Midbrain (tissue), 1 donor: Measurements from ENCODE around the gene PLXNA3.

Experiments used
- DNase-seq: peaks from one replicate; lab custom pipeline; 2025; lab: John Stamatoyannopoulos, UW

PLXNA3 gene

DNA sequence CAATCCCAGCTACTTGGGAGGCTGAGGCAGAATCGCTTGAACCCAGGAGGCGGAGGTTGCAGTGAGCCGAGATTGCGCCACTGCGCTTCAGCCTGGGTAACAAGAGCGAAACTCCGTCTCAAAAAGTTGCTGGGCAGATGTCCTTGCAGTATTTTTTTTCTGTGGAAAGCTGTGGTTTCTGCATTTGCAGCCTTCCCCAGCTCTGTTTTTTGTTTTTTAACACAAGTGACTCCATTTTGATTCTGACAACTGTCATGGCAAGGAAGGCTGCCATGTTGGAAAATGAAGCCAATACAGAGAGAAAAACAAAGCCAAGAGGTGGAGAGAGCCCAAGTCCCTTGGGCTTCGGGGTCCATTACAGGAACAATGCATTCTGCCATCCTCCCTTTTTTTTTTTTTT is 44.0 kb downstream of the PLXNA3 start:
- DNase-seq = no peak

DNA sequence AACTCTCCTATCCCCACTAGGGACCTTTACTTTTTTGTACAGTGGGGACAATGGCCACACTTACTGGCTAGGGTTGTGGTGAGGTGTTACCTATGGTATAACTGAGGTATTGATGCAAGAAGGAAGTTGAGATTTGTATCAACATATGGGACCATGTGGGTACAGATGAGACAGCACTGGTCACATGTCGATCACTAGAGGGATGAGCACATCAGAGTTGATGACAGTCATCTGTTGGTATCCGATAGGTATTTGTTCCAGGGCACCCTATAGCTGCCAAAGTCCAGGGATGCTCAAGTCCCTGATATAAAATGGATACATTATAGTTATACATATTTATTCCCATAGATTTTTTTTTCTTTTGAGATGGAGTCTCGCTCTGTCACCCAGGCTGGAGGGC is 44.9 kb downstream of the PLXNA3 start:
- DNase-seq = no peak

DNA sequence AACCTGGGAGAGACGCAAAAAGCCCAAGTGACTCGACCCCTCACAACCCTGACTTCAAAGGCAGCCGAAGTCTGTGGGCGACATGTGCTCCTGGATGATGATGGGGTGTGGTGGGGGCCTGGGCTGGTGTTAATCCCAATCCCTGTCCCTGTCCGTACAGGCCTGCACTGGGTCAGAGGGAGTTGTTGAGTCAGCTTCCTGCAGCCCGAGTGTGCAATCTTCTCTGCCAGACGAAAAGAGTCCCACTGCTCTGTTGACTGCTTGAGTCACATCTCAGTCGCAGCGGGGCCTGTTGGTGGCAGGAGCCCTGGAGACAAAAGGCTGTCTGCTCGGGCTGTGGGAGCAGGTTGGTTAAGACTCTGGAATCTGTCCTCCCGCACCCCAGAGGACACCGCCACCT is 47.7 kb downstream of the PLXNA3 start:
- no peak for DNase-seq

DNA sequence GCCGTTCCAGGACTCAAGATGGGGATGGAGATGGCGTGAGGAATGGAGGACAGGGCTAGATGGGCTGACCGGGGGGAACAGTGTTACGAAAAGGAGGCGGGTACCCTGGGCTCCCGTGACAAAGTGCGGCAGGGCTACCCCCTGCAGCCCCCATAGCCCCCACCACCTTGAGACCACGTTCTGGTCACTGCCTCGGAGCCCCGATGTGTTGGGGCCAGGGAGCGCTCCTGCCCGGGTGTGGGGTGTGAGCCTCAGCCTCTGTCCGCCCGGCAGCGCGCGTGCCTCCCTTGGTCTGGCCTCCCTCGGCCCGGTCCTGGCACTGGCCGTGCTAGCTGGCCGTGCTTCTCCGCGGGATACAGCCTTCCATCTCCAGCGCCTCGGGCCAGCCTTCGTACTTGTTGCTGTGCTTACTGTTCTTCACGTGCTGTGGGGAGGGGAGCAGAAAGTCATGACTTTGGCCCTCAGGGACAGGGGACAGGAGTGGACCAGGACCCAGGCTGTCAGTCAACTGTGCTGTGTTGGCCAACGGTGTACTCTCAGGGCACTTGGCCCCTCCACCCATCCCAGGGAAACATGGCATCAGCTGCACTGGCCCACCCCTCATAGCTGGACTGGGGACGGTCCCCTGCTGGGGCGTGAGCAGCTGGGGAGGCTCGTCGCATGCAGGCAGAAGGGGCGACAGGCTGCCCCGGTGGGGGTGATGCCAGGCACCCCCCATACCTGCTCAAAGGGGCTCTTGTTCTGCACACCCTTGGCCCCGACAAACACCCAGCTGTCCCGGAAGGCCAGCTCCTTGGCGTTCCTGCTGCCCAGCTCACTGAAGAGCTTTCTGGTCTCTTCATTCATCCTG is 48.6 kb downstream of the PLXNA3 start:
- DNase-seq = no peak

DNA sequence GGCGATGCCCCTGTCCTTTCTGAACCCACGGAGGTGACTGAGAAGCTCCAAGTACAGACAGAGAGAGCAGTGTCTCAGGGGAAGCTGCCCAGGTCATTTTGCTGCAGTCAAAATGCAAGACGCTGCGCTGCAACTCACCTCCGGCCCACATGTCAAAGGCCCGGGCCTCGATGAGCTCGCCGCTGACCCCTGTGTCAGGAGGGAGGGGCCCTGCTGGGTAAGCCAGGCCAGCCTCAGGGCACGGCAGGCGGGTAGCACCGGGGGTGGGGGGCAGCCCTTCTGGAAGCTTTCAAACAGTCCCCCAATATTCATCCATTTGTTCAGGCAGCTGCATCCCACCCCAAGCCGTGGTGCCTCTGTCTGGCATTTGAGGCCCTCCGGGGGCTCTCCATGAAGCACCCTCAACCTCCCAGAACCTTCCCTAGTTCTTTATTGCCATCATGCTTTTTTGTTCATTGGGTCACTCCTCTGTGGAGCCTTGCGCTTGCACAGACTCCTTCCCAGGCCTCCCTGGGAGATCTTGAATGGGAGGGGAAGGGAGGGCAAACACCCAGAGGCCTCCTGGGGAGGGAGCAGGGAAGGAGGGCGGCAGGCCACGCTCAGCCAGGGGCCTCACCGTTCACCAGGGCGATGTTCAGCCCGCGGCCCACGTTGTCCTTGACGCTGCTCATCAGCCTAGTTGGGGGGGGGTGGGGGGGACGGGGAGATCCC is 49.7 kb downstream of the PLXNA3 start:
- no peak for DNase-seq

DNA sequence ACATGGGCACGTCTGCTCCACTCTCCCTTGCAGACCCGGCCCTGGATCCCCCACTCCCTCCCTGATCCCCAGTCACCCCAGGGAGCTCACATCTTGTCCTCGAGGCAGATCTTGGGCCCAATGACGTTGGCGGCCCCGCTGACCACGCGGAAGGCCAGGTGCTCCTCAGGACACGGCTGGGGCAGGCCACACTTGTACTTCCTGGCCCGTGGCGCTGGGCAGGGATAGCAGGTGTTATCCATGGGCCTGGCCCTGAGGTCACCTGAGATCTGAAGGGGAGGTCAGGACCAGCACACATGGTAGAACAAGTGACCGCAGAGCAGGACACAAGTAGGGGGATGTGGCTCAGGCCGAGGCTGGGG is 50.3 kb downstream of the PLXNA3 start:
- DNase-seq = no peak

DNA sequence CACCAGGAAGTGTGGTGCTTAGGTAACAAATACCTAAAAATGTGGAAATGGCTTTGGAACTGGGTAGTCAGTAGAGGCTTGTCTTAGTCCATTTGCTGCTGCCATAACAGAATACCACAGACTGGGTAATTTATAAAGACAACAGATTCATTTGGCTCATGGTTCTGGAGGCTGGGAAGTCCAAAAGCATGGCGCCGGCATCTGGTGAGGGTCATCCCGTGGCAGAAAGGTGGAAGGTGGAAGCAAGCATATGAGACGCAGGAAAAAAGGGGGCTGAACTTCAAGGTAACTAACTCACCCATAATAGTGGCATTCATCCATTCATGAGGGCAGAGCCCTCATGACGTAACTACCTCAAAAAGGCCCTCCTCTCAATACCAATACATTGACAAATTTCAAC is 51.4 kb downstream of the PLXNA3 start:
- no peak for DNase-seq

DNA sequence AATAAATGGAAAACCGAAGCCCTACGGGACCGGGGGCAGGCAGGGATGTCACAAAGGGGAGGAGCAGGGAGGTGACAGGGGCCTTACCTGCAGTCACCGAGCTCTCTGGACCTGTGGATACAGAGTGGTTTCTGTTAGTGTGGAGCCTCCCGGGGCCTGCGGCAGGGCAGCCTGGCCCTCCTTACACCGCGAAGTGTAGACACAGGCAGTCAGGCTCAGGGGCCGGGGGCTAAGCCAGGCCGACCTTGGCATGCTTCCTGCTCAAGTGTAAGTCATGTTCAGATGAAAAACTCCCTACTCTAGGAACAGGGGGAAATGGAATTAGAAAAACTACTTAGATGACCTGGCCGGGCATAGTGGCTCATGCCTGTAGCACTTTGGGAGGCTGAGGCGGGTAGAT is 53.7 kb downstream of the PLXNA3 start:
- no peak for DNase-seq

DNA sequence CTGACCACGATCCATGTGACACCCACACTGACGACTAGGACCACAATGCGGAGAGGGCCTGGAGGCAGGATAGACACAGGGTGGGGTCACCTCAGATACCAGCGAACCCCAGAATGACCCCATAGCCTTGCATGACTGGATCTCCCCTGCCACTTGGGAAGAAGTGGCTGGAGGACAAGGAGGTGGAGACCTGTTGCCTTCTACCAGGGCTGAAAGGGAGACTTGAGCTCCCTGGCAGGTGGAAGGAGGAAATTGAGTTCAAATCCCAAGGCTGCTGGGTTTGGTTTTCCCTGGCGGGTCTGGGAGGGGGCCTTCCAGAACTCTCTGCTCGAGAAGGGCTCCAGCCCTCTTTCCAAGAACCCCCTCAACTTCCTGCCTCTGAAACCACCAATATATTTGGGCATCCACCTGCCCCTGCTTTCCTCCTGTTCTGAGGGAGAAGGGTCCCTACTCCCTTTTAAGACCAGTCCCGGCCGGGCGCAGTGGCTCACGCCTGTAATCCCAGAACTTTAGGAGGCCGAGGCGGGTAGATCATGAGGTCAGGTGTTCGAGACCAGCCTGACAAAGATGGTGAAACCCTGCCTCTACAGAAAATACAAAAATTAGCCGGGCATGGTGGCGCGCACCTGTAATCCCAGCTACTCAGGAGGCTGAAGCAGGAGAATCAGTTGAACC is 54.9 kb downstream of the PLXNA3 start:
- no peak for DNase-seq

DNA sequence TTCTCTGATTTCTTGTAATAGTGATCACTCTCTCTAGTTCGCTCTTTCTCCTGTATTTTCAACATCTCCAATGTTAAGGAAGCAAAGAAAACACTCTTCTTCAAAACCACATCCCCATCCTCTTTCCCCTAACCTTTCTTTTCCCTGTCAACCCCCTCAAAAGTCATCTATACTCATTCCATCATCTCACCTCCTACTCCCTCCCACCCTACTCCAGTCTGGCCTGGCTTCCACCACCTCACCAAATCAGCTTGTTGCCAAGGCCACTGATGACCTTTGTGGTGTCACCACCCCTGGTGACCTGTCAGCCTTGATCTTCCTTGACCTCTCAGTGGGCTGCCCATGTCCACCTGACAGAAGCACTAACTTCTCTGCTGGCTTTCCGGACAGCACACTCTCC is 55.6 kb downstream of the PLXNA3 start:
- DNase-seq = no peak

DNA sequence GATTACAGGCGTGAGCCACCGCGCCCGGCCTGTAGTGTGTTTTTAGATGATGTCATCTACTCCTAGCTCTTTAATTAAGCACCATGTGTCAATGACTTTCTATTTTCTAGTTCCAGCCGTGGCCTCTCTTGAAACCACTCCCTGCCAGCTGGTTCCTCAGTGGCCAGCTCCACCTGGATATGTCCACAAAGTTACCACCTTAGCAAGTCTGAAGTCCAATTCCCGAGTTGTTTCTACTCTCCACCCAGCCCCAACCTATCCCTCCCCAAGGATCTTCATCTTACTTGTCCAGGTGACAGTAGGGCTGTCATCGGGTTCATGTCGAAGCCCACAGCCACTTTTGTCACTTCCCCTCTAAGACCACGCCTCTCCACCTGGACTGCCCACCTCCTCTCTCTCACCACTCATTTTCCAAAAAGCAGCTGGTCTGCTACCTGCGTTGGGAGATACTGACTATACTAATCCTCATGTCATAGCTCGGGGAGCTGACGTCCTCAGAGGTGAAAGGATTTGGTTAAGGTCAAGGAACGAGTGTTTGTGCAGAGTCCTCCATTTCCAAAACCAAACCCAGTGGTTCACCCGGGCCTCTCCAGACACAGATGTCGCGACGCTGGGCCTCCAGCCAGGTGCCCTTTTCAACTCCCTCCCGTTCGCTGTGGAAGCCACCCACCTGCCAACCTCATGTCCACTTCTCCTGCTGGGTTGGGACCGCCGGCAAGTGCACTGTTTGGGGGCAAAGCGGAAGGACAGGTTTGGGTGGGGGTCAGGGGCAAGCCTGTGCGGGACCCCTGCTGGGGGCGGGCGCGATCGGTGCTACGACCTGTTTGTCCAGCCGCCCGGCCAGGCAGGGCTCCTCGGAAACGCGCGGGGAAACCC is 57.2 kb downstream of the PLXNA3 start:
- DNase-seq = no peak

DNA sequence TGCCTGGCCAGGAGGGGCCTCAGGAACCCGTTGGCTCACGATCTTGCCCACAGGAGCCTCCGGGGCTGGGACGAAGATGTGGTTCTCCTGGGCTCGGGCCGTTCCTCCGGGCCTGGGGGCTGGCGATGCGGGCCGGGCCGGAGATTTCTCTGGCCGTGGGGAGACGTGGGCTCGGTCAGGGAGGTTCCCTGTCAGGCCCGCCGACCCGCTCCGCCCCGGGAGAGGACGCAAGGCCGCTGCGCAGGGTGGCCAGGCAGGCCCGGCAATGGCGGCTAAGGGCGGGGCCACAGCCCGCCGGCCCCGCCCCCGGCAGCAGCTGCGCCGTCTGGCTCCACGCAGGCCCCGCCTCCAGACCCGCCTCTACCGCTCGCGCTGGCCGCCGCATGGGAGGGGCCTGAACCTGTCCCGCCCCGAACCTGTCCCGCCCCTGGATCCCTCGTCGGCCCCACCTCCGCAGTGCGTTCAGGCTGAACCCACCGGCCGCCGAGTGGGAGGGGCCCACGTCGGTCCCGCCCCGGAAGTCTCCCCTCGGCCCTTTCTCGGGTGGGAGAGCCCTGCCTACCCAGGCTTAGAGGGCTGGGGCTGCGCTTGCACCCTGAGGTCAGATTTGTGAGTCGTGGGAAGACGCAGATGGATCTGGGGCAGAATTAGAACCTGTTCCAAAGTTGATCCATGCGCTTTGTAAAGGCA is 58.0 kb downstream of the PLXNA3 start, which contains the start of gene FAM3A:
FAM3A (minus strand) TSS at position 267 of the 690 bp plus-strand sequence. CDS start 460 bp downstream, outside the sequence.
- peak; percentile 89 for DNase-seq

DNA sequence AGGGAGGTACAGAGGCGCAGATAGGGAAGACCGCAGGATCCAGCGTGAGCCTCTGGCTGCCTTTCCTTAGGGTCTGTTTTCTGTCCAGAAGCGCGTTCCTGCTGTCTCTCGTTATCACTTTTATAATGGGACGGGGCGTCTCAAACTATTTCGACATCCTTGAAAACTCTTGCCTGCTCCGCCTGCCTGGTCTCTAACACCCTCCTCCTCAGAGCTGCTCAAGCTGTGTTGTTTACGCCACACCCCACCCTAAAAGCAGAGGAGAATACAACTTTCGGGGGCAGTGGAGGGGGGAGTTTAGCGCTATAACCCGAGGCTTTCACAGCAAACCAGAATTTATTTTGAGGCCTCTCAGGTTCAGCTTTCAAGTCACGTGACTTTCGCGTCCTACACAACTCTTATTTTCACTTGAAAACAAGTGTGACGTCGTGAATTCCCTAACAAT is 58.6 kb downstream of the PLXNA3 start:
- peak; percentile 33 for DNase-seq

DNA sequence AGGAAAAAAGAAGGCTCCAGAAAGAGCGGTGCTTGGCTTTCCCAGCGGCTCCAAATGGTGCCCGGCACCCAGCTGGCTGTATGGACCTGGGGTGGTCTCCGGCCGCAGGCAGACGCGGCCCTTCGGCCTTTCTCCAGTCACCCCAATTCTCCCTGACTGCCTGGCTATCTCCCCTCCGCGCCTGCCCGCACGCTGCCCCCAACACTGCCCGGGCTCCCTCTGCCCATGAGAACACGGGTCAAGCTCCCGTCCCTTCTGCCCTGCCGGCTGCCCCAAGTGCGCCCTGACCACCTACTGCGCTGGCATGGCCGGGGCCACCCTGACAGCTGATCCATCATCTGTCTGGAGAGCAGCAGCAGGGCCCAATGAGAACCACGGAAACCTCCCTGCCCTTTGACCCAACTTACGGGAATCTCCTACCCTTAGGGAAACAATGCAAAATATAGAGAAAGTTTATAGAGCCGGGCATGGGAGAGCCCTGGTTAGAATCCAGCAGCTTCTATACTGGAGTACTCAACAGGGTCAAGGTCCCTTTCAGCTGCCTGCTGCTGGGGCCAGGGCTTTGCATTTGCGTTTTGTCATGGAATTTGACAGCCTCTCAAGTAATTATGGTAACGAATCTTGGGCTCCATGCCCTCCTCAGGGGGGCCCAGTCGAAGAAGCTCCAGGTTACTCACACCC is 59.2 kb downstream of the PLXNA3 start:
- no peak for DNase-seq

DNA sequence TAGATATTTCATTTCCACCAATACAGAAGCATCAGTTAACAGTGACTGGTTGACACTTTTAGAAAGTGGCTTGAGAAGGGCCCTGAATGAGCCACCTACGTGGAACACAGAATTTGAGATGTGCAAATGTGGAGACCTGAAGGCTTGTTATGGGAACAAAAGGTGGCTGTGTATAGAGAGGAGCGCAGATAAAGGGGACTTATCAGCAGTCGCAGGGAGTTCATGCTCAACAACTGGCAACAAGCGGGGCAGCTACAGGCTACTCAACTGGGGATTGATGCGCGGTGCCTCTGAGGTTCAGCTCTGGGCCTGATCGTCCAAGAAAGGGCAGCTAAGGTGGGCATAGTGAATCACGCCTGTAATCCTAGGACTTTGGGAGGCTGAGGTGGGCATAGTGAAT is 61.3 kb downstream of the PLXNA3 start:
- DNase-seq = no peak

DNA sequence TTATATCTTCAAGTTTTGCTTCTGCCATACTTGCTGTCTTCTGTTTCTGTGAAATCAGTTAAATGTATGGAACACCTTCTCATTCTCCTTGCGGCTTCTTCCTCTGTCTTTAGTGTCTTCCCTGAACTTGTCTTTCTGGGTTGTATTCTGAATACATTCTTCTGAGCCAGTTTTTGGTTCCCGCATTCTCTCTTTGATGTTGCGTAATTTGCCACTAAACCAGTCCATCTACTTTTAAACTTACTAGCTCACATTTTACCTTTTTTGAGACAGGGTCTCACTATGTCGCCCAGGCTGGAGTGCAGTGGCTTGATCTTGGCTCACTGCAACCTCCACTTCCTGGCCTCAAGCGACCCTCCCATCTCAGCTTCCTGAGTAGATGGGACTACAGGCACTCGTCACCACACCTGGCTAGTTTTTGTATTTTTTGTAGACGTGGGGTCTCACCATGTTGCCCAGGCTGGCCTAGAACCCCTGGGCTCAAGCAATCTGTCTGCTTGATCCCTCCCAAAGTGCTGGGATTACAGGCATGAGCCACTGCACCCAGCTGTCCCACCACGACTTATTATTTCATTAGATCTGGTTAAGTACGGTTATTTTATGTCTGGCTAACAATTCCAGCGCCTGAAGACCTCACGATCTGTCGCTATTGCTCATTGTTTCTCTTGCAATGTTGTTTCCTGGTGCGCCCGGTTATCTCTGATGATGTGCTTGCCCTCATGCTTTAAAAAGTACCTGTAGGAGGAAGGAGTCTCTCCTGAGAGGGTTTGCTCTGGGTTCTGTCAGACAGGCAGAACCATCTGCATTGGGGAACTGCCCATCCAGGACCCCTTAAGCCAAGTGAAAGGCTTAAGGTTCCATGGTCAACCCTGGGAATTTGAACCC is 67.8 kb downstream of the PLXNA3 start:
- no peak for DNase-seq

DNA sequence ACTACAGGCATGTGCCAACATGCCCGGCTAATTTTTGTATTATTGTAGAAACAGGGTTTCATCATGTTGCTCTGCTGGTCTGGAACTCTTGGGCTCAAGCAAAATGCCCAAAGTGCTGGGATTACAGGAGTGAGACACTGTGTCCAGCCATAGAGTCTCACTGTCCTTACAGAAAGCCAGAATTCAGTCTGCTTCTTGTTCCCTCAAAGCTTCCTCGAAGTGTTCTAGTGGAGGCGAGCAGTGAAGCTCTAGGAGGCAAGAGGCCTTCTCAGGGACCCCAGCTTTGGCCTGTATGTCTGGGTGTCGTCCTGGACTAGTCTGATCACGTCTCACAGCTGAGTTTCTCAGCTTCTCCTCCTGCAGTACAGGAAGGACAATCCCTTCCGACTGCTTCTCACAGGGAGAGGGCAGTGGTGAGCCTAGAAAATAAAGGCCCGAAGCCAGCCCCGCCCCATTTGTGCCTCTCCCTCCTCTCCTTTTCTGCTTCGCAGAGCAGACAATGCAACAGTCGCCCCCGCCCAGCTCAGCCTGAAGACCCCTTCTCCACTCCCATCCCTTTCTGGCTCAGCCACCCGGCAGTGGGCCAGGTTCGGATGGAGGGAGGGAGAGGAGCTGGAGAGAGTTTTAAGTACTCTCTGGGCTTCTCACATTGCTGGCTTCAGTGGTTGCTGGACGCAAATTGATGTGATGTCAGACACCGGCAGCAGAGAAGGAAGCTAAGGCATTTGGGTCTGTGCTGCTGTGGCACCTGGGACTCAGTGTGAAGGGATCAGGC is 69.0 kb downstream of the PLXNA3 start:
- peak; percentile 65 for DNase-seq
